Posterior vena cava (tissue), 2 donors: ENCODE results near the gene AXIN1. TPM values are rescaled to one million over a fixed set of nuclear protein-coding genes. Genes with fewer than 3 reads are reported as not detected.

Experiments
- DNase-seq: peaks from one replicate; pipeline ENCODE4 v3.0.0-alpha.2; 2020; ENCODE audit warnings: low spot score
- intact Hi-C, 2 donors: fragments of 100-400 bp; cut with DNase I; formaldehyde crosslinking; loops; one replicate each; pipeline versions ENCODE4 v1.14.1 to v1.14.2; 2022 to 2023
- total RNA-seq, 2 donors: library from RNA; stranded (reverse); fragmentation: NEBNext Ultra II Directional; extraction: Animal tissue kit (Norgen Biotek cat#: 25700); gene quantifications; one replicate each; pipeline ENCODE4 v1.2.1, GENCODE V29; 2021
- donor health status: DM: yes; HTN: yes; CAD: no.
- donor health status: DM: yes; HTN: yes; CAD: no.

The AXIN1 gene
- total RNA-seq, 2 donors from 2014 or later: 13.4 to 19.0 TPM

GRCh38 chr16:290015-290680 lies 62.4 kb downstream of the AXIN1 start:
- no peak for DNase-seq

GRCh38 chr16:289395-289997 lies 63.0 kb downstream of the AXIN1 start:
- DNase-seq: no peak
- intact Hi-C loops: no loop called here

More at GRCh38 chr16:290015-290680, 62.4 kb downstream of the AXIN1 start:
- intact Hi-C loops: no loop called here

DNA sequence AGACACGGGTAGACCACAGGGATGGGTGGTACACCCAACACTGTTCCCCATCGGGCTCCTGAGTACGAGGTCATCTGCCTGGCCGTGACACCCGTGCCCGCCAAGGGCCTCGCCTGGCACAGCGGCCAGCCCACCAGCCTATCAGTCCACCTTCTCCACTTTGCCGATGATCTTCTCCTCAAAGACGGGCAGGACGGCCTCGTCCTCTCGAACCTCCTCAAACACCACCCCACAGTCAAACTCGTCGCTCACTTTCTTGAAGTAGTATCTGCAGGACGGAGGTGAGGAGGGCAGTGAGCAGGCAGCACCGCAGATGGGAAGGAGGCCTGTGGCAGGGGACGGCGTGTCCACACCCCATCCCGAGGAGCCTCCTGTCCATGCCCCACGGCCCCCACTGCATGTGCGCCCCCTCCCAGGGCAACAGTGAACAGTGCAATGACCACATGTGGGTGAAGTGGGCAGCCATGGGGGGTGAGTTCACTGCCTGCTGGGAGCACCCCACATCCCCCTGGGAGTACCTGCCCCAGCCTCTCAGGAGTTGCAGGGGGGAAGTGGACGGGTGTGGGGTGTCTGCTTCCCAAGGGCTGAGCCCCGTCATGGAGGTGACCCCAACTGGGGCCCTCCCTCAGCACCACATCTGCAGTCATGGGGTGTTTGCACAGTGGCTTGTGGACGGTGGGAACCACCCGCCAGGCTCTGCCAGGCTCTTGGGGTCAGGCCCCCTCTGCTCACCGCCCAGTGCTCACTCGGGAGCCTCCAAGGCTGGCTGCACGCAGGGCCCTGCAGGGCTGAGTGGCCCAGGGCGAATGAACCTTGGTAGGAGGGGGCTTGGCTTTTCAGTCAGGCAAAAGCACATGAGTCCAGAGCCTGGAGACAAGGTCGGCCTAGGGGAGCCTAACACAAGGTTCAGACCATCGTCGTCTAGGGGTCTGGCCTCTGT lies 64.3 kb downstream of the AXIN1 start:
- DNase-seq: no peak
- intact Hi-C loops: no loop called here

DNA sequence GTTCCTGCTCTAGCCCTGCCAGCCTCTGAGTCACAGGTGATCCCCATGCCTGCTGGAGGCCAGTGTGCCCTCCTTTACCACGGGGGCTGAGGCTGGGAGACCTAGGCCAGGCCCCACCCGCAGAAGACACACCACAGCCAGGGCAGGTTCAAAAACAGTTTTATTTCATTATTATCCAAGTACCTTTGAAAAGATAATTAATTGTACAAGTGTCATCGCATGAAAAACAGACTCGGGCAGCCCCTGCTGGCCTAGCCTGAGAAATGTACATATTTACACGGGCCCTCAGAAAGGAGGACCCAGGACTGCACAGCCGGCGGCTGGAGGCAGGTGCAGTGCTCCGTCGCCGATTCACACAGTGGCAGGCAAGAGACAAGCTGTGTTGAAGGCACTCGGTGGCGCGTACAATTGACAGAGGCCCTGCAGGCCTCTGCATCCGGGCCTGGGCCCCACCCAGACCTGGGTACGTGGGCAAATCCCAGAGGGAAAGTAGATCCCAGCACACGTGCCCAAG lies 65.2 kb downstream of the AXIN1 start:
- intact Hi-C loops: no loop called here
- no peak for DNase-seq

DNA sequence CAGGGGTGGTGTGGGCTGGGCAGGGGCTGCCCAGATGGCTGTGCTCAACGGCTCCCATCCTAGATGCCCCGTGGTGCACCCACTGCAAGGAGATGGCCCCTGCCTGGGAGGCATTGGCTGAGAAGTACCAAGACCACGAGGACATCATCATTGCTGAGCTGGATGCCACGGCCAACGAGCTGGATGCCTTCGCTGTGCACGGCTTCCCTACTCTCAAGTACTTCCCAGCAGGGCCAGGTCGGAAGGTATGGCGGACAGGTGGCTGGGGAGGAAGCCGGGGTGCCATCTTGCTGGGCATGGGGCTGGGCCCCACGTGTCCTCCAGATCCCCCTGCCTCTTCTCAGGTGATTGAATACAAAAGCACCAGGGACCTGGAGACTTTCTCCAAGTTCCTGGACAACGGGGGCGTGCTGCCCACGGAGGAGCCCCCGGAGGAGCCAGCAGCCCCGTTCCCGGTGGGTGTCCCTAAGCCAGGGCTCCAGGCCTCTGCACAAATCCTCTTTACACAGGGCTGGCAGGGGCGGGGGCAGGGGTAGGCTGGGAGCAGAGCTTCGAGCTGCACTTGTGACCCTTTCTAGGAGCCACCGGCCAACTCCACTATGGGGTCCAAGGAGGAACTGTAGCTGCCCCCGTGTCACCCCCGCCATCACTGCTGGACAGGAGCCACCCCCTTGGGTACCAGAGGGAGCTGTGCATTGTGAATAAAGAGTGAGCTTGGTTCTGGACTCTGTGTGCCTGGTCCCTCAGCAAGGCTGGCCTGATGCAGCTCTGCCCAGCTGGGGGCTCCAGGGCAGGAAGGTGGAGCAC lies 65.8 kb downstream of the AXIN1 start:
- no peak for DNase-seq
- intact Hi-C loops: no loop called here

- DNase-seq: no peak
- intact Hi-C loops: no loop called here
These were observed 67.1 kb downstream of the AXIN1 start for GRCh38 chr16:285146-286055.

DNA sequence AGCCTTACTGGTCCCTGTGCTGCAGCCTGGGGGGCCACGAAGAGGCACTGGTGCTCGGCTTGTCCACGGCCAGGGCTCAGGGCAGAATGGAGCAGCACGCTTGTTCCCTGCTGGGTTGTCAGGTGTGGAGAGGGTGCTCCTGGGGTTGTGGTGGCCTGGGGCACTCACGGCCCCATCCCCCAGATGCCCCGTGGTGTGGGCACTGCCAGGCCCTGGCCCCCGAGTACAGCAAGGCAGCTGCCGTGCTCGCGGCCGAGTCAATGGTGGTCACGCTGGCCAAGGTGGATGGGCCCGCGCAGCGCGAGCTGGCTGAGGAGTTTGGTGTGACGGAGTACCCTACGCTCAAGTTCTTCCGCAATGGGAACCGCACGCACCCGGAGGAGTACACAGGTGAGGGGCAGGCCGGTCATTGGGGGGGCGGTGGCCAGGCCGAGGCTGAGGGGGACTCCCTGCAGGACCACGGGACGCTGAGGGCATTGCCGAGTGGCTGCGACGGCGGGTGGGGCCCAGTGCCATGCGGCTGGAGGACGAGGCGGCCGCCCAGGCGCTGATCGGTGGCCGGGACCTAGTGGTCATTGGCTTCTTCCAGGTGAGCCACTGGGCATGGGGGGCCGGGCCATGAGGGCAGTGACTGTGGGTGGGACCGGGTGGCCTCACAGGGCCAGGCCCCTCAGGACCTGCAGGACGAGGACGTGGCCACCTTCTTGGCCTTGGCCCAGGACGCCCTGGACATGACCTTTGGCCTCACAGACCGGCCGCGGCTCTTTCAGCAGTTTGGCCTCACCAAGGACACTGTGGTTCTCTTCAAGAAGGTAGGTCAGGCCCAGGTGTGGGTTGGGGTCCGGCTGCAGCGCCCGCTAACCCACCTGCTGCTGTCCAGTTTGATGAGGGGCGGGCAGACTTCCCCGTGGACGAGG lies 68.1 kb downstream of the AXIN1 start:
- intact Hi-C loops: no loop called here
- no peak for DNase-seq

DNA sequence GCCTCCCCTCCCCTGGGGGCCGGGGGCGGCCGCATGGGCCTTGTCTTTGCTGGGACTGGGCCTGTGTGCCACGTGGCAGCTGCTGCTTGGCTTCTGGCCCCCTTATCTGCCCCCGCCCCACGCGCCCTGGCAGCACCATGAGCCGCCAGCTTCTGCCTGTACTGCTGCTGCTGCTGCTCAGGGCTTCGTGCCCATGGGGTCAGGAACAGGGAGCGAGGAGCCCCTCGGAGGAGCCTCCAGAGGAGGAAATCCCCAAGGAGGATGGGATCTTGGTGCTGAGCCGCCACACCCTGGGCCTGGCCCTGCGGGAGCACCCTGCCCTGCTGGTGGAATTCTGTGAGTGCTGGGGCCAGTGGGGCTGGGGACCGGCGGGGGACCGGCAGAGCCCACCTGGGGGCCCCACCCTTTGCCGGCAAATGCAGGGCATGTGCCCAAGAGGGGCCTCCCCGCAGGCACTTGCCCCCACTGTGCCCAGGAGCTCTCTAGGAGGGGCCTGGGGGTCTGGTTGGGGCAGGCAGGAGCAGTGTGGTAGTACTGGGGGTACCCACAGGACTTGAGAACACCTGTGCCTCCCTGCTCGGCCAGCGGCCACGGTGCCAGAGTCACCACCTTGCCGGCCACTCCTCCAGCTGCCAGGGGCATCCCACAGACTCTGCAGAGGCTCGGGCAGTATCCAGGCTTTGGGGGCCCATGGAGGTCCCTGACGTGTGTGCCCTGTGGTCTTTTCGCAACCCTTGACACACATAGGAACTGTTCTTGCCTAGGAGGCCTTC lies 69.3 kb downstream of the AXIN1 start, which contains the start of gene PDIA2:
TSS of gene PDIA2 (plus strand) at position 132 of the 773 bp plus-strand sequence. CDS start at position 138, 6 bp downstream.
- intact Hi-C loops: no loop called here

DNA sequence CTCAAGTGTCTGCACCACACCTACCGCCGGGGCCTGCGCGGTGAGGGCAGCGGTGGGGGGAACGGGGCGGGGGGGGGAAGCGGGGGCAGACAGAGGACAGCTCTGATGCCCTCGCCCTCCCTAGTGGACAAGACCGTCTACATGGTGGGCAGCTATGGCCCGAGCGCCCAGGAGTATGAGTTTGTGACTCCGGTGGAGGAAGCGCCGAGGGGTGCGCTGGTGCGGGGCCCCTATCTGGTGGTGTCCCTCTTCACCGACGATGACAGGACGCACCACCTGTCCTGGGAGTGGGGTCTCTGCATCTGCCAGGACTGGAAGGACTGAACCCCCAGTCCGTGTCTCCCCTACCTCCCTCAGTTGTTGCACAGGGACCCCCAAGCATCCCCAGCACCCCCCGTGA lies 70.0 kb downstream of the AXIN1 start:
- intact Hi-C loops: no loop called here
- DNase-seq: no peak

More for the DNA sequence above, 69.3 kb downstream of the AXIN1 start, which contains the start of gene PDIA2:
- no peak for DNase-seq

DNA sequence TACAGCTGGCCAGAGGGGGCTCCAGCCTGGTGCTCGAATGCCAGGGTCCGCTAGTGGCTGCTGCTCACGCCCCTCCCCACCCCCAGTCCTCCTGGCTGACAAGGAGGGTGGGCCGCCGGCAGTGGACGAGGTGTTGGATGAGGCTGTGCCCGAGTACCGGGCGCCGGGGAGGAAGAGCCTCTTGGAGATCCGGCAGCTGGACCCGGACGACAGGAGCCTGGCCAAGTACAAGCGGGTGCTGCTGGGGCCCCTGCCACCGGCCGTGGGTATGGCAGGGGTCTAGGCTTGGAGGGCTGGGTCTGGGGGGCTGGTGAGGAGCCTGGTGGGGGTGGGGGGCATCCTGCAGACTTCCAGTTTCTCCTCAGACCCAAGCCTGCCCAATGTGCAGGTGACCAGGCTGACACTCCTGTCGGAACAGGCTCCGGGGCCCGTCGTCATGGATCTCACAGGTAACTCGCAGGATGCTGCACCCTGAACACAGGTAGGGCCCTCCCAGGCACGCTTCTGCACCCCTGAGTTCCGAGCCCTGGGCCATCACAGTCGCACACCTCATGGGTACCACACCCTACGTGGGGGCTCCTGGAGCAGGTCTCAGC lies 70.8 kb downstream of the AXIN1 start:
- DNase-seq: no peak
- intact Hi-C loops: no loop called here

DNA sequence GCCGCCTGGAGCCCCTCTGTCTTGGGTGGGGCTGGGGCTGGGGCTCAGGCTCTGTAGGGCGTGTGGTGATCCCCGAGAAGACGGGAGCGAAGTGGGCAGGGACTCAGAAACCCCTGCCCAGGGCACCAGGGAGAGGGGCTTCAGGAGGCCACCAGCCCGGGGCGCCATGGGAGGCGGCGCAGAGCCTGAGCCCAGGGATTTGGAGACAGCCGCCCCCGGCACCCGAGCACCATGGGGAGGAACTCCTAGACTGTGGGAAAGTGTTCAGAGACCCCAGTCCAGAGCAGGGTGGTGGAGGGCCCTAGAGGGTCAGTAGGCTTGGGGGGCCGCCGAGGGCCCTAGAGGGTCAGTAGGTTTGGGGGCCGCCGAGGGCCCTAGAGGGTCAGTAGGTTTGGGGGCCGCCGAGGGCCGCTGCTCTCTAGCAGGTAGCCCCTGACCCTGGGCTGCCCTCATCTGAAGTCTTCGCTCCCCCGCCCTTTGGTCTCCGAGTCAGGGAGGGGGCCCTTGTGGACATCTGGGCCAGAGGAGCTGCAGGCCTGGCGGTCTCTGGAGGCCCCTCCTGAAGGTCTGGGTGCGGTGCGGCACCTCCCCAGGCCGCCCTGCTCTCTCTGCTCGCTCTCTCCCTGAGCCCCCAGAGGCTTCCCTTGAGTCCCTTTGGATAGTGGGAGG lies 71.4 kb downstream of the AXIN1 start:
- no peak for DNase-seq
- intact Hi-C loops: no loop called here

GRCh38 chr16:280552-280951 lies 72.0 kb downstream of the AXIN1 start, which contains the start of gene ARHGDIG:
Gene ARHGDIG, plus strand, starts transcription at chr16:280591. Its CDS starts 90 bp downstream, at chr16:280681.
- no peak for DNase-seq
- intact Hi-C loops: no loop called here

DNA sequence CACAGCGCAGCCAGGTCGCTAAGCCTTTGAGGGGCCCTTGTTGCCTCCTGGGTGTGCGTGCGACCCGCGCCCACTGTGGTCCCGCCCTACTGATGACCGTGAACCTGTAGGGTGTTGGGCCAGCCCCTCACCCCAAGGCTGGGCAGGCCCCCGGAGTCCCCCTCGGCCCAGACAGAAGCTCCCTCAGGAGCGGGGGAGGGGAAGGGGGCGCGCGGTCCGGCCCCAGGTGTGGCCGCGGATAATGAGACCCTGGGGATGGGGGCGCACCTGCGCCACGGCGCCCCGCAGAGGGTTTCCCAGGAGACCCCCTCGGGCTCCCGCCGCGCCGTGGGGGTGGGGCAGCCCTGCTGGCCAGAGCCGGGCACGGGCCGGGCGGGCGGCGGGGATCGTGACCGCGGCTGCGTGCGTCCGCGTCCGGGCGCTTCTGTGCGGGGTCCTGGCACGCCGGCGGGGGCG lies 72.5 kb downstream of the AXIN1 start:
- no peak for DNase-seq
- intact Hi-C loops: no loop called here

- DNase-seq: no peak
- intact Hi-C loops: no loop called here
These were observed 73.0 kb downstream of the AXIN1 start for GRCh38 chr16:279531-279930.

DNA sequence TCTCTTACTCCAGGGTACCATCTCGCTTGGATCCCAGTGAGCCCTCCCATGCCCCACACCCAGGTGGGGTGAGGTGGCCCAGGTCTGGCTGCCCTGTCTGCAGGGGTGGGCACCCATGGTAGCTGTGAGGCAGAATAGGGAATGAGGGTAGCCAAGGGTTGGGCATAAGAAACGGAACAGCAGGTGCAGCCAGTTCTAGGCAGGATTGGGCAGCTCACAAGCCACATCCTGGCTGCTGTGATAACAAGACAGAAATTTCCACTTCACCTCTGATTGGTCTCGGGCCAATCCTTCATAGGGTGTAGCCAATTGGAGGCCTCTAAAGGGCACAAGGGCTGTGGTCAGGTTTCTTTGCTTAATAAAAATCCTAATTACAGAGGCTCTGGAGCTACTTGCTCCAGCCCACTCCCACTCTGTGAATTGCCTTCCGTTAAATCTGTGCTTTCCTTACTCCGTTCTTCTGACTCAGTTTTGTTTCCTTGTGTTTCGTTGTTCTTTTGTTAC lies 73.6 kb downstream of the AXIN1 start:
- DNase-seq: no peak
- intact Hi-C loops: no loop called here
